Endodermal cell (in vitro differentiated cells): Measurements from ENCODE around the gene SPP2. TPM values are rescaled to one million over a fixed set of nuclear protein-coding genes. Genes with fewer than 3 reads are reported as not detected.

Experiments
- DNase-seq: peaks from one replicate; pipeline ENCODE4 v3.0.0-alpha.2; 2017
- H3K27ac ChIP-seq: 2 replicates; pipeline ENCODE4 v1.5.1; 2013; ENCODE audit warnings: mild to moderate bottlenecking, low read depth, low read length, moderate library complexity
- H3K27me3 ChIP-seq: 2 replicates; pipeline ENCODE4 v1.6.1; 2013; ENCODE audit warnings: mild to moderate bottlenecking, low read length, moderate library complexity; ENCODE audit not compliant: insufficient read depth, control insufficient read depth, poor library complexity, severe bottlenecking
- H3K36me3 ChIP-seq: 2 replicates; pipeline ENCODE4 v1.7.0; 2013; ENCODE audit warnings: mild to moderate bottlenecking, low read length, moderate library complexity; ENCODE audit not compliant: control insufficient read depth, insufficient read depth
- H3K4me1 ChIP-seq: one replicate; pipeline ENCODE4 v1.7.0; 2013; ENCODE audit warnings: low read length; ENCODE audit not compliant: control insufficient read depth, insufficient read depth
- H3K4me3 ChIP-seq: 2 replicates; pipeline ENCODE4 v1.5.1; 2013; ENCODE audit warnings: mild to moderate bottlenecking, low read length, moderate library complexity
- H3K9ac ChIP-seq: 2 replicates; pipeline ENCODE4 v1.6.1; 2013; ENCODE audit warnings: mild to moderate bottlenecking, low read length, moderate library complexity; ENCODE audit not compliant: poor library complexity, severe bottlenecking; ENCODE audit errors: extremely low read depth
- H3K9me3 ChIP-seq: 2 replicates; pipeline ENCODE4 v1.6.1; 2013; ENCODE audit warnings: mild to moderate bottlenecking, low read length, moderate library complexity; ENCODE audit not compliant: control insufficient read depth
- H3K27ac Mint-ChIP-seq: 2 replicates; pipeline ENCODE4 v1.8.0; 2020; ENCODE audit warnings: mixed read lengths
- H3K27me3 Mint-ChIP-seq: 2 replicates; pipeline ENCODE4 v1.8.0; 2021; ENCODE audit warnings: mild to moderate bottlenecking, mixed read lengths; ENCODE audit not compliant: insufficient read depth
- H3K36me3 Mint-ChIP-seq: 2 replicates; pipeline ENCODE4 v1.8.0; 2020; ENCODE audit warnings: low read depth, mixed read lengths
- H3K4me1 Mint-ChIP-seq: 2 replicates; pipeline ENCODE4 v1.8.0; 2020; ENCODE audit warnings: mixed read lengths
- H3K4me3 Mint-ChIP-seq: 2 replicates; pipeline ENCODE4 v1.8.0; 2020; ENCODE audit warnings: mild to moderate bottlenecking, moderate library complexity, mixed read lengths
- H3K9me3 Mint-ChIP-seq: 2 replicates; pipeline ENCODE4 v1.8.0; 2020; ENCODE audit warnings: mild to moderate bottlenecking, mixed read lengths
- CTCF ChIP-seq: fragments of 200-600 bp; sonication (generic); conservative IDR thresholded peaks from 2 replicates; pipeline ENCODE4 v1.5.0; 2021; ENCODE audit warnings: antibody characterized with exemption, mild to moderate bottlenecking
- WGBS, 2 experiments: methylation state at CpG; one replicate each; pipeline versions ENCODE4 v1.1.5 to v1.1.7; 2013; ENCODE audit warnings: missing lambda C conversion rate in 2 of 2, mixed read lengths in 1 of 2; ENCODE audit not compliant: insufficient coverage in 1 of 2, insufficient read length in 1 of 2; 5-methylcytosine and 5-hydroxymethylcytosine counted together
- long read RNA-seq, 4 experiments: library from polyadenylated mRNA in 2 of 4; library from RNA in 1 of 4; library from capped mRNA in 1 of 4; stranded (forward) in 3 of 4; unstranded in 1 of 4; transcript quantifications; one replicate each; pipeline ENCODE4 v2.0.0, GENCODE V29; 2020 to 2021; ENCODE audit warnings: inconsistent platforms in 1 of 4
- polyA plus RNA-seq, 2 experiments: library from polyadenylated mRNA; stranded (reverse); fragments of 50-300 nt; gene quantifications; one replicate each; pipeline ENCODE4 v1.2.3, GENCODE V29; 2013
- total RNA-seq, 2 donors: library from RNA; stranded (reverse); fragmentation: NEBNext Ultra II Directional in 1 of 2; extraction: Animal tissue kit (Norgen Biotek cat#: 25700) in 1 of 2; gene quantifications; 2 replicates in 1 of 2; 3 replicates in 1 of 2; pipeline ENCODE4 v1.2.1, GENCODE V29; 2021

Gene SPP2
- not detected for total RNA-seq
- not detected for polyA plus RNA-seq (2013, experiment 1 of 2)
- not detected for polyA plus RNA-seq (2013, experiment 2 of 2)
- long read RNA-seq, experiment 1: 0 reads
- long read RNA-seq, experiment 2: 0 reads
- long read RNA-seq, experiment 3: 0 reads
- long read RNA-seq, experiment 4: 0 reads

- H3K27me3 Mint-ChIP-seq: peaks cover 3% of the 10 kb centered on the region
- no peaks in the 10 kb centered on the region for H3K36me3 Mint-ChIP-seq
- DNase-seq: no peak
- Histone ChIP-seq H3K27ac (no peak within 1 kb of the TSS), H3K27me3 (no peaks in the 10 kb centered on the region), H3K4me3 (no peak within 1 kb of the TSS), H3K9me3 (no peaks in the 10 kb centered on the region), H3K4me1 (no peaks in the 10 kb centered on the region), H3K36me3 (no peaks in the 10 kb centered on the region), H3K9ac (no peak within 1 kb of the TSS)
- no peaks in the 10 kb centered on the region for H3K9me3 Mint-ChIP-seq
- no peak for TF ChIP-seq CTCF
- H3K4me1 Mint-ChIP-seq: no peaks in the 10 kb centered on the region
- H3K27ac Mint-ChIP-seq: no peak within 1 kb of the TSS
- H3K4me3 Mint-ChIP-seq: no peak within 1 kb of the TSS
- WGBS, 2 experiments: 90 to 91% methylated on average over 8 to 9 of the region's 9 CpGs
Observed at GRCh38 chr2:234050455-234051135, at the start of gene SPP2. Gene SPP2 (plus strand): TSS chr2:234050702. CDS start chr2:234050787, 85 bp downstream.

GRCh38 chr2:234001380-234002160 lies 48.9 kb upstream of the SPP2 start:
- no peak for DNase-seq
- H3K9me3 Mint-ChIP-seq: no peaks in the 10 kb centered on the region

GRCh38 chr2:234002281-234002680 lies 48.2 kb upstream of the SPP2 start:
- no peaks in the 10 kb centered on the region for H3K9me3 ChIP-seq
- no peak overlapping the region for H3K4me3 Mint-ChIP-seq
- TF ChIP-seq CTCF: no peak
- no peaks in the 10 kb centered on the region for H3K36me3 Mint-ChIP-seq
- H3K27ac Mint-ChIP-seq: no peak overlapping the region
- peaks cover 2% of the 10 kb centered on the region for H3K27me3 Mint-ChIP-seq
- no peaks in the 10 kb centered on the region for H3K36me3 ChIP-seq
- no peaks in the 10 kb centered on the region for H3K4me1 ChIP-seq
- H3K4me3 ChIP-seq: no peak overlapping the region
- 87 to 90% methylated on average over 2 to 4 of the region's 4 CpGs for WGBS, 2 experiments
- H3K9me3 Mint-ChIP-seq: no peaks in the 10 kb centered on the region
- H3K27ac ChIP-seq: no peak overlapping the region
- H3K9ac ChIP-seq: no peak overlapping the region
- no peak for DNase-seq
- no peaks in the 10 kb centered on the region for H3K4me1 Mint-ChIP-seq
- no peaks in the 10 kb centered on the region for H3K27me3 ChIP-seq

More at GRCh38 chr2:234001380-234002160, 48.9 kb upstream of the SPP2 start:
- no peak overlapping the region for H3K4me3 Mint-ChIP-seq
- Histone ChIP-seq H3K27ac (no peak overlapping the region), H3K36me3 (no peaks in the 10 kb centered on the region), H3K4me1 (no peaks in the 10 kb centered on the region), H3K9ac (no peak overlapping the region), H3K27me3 (no peaks in the 10 kb centered on the region), H3K9me3 (no peaks in the 10 kb centered on the region), H3K4me3 (no peak overlapping the region)
- H3K27me3 Mint-ChIP-seq: peaks cover 2% of the 10 kb centered on the region
- H3K4me1 Mint-ChIP-seq: no peaks in the 10 kb centered on the region
- 90 to 100% methylated on average over 1 to 8 of the region's 8 CpGs for WGBS, 2 experiments
- H3K36me3 Mint-ChIP-seq: no peaks in the 10 kb centered on the region
- TF ChIP-seq CTCF: no peak
- no peak overlapping the region for H3K27ac Mint-ChIP-seq
